HG02938 (cell line): ENCODE measurements around the gene SLC6A3.

ENCODE experiments used
- ATAC-seq: cut with Tn5 transposase; IDR thresholded peaks from one replicate; pipeline ENCODE4 v1.9.1; 2021; ENCODE audit warnings: mild to moderate bottlenecking, moderate library complexity; ENCODE audit not compliant: unreplicated experiment

The SLC6A3 gene

DNA sequence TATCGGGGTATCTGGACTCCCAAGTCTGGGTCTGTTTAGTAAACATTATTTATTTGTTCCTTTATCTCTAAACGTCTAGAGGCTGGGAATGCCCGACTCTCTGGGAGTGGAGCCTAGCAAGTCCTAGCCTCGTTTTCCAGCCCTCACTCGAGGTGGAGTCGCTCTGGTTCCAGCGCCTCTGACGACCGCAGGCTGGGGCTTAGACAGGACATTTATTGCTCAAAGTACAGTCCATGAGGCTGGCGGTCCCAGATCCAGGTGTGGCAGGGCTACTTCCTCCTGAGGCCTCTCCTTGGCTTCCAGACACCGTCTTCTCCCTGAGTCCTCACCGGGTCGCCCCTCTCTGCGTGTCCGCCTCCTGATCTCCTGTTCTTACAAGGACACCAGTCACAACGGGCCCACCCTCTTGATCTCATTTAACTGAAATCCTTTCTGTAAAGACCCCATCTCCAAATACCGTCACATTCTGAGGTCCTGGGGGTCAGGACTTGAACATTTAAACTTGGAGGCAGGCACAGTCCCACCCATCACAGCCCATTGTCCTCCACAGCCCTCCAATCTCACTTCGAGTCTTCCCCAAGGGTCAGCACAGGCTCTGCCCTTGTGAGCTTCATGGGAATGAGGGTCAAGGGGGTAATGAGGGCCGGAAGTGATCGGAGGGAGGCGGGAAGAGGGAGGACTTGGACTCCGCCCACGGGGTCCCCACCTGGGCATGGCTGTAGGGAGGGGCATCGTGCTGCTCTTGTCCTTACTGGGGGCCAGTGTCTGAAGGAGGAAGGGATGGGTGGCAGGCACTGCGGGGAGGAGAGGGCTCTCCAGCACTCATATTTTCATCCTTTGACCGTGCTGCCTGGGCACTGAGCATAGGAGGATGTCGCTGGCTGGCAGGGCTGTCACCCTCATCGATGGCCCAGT is 88.1 kb downstream of the SLC6A3 start:
- ATAC-seq, result no peak

- no peak for ATAC-seq
Observed at GRCh38 chr5:1354576-1354975, 90.7 kb downstream of the SLC6A3 start.

- ATAC-seq, result no peak
Observed at GRCh38 chr5:1352231-1353219, 92.7 kb downstream of the SLC6A3 start.

DNA sequence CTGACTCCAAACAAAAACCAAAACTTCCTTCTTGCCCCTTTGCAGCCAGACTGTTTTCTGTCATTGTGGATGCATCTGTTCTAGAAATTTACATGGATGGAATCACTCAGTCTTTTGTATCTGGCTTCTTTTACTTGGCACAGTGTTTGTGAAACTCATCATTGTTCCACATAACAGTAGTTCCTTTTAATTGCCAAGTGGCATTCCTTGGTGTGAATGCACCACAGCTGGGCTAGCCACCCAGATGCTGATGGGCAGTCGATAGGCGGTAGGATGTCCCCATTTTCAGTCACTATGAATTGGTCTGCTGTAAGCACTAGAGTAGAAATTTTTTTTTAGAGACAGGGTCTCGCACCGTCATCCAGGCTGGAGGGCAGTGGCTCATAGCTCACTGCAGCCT is 94.1 kb downstream of the SLC6A3 start:
- ATAC-seq, result no peak

DNA sequence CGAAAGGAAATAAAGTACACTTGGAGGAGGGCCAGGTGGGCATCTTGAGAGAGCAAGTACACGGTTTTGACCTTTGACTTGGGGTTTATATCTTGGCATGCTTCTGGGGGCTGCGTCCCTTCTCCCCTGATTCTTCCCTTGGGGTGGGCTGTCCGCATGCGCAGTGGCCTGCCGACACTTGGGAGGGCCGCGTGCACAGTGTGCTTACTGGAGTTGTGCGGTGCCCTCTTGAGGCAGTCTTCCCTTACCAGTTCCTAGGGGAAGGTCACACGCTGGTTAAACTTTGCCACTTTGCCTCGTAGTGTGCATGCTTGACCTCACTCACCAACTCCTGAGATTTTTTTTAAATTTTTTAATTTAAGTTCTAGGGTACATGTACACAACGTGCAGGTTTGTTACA is 96.0 kb downstream of the SLC6A3 start:
- no peak for ATAC-seq

DNA sequence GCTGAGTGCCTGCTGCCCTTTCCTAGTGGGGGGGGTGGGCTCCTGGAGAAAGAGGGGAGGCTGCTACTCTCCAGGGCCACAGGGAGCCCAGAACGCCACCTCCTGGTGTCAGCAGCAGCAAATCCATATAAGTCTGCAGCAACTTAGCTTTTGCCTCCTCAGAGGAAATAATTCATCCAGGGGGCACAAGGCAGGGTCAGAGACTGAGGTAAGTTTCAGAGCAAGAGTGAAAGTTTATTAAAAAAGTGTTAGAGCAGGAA is 96.3 kb downstream of the SLC6A3 start:
- no peak for ATAC-seq

DNA sequence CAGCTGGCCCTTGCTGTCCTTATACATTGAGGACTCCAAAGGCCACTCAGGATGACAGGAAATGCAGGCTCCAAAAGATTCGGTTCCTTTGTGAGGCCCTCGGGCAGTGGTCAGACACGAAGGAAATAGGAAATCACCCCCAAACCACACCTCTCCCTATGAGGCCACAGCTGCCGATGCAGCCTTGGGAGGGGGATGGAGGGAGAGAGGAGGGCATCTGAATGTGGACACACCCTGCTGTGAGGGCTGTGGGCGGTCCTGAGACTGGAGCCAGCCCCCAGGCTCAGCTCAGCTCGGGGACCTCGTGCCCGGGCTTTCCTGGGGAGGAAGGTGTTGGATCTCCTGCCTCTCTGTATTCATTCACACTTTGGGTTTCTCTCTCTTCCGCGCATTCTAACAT is 97.7 kb downstream of the SLC6A3 start:
- no peak for ATAC-seq

GRCh38 chr5:1346627-1347440 is 98.4 kb downstream of the SLC6A3 start:
- no peak for ATAC-seq

GRCh38 chr5:1345876-1346626 is 99.2 kb downstream of the SLC6A3 start:
- no peak for ATAC-seq

- peak; percentile 47 for ATAC-seq
Observed at GRCh38 chr5:1344975-1345838, 100.0 kb downstream of the SLC6A3 start, which contains the start of gene CLPTM1L. Gene CLPTM1L (minus strand): TSS chr5:1345099. CDS start chr5:1344841, 258 bp downstream.

DNA sequence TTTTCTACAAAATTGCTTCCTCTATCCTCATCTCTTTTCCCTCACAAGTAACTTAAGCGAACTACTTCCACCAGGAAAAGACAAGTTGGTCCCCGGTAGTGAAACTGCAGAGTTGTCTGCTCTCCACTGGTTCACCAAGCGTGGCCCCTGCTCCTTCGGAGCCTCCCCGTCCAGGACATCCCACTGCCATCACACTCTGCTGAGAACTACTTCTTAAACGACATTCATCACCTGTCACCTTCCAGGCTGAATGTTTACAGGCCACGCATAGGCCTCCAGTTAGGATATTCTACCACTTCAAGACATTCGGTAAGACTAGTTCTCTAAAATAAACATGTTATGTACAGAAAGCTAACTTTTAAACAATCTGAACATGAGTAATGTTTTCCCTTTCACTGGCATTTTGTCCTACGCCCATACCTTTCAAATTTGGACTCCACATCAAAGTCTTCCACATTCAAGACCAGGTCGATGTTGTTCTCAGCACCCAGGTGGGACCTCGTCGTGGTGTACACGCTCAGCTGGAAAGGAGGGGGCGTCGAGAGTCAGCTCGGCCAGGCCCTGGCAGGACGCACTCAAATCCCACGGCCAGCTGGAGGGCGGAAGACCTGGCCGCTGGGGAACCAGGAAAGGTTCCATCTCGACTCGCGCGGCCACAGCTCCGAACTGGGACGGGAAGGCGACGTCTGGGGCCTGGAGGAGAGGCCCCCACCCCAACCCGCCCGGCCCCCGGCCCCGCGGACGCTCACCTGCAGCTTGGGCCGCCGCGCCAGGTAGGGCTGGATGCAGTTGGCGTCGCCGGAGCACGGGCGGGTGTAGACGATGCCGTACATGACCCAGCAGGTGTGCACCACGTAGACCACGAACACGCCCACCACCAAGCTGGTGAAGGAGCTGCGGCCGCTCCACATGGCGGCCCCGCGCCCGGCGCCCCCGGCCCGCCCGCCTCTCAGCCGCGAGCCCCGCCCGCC is 101.0 kb downstream of the SLC6A3 start:
- peak; percentile 17 for ATAC-seq

GRCh38 chr5:1343315-1343751 is 101.9 kb downstream of the SLC6A3 start:
- ATAC-seq, result no peak
